OCI-LY7 (cell line): ENCODE measurements around the gene GALNT10. TPM values are rescaled to one million over a fixed set of nuclear protein-coding genes. Genes with fewer than 3 reads are reported as not detected.
"Not testable (repeated sequence)": the region's sequence is repeated elsewhere in the genome, so short reads cannot be mapped to it uniquely, and the experiment has no call there.

Source experiments
- BruUV-seq: library from RNA; stranded (reverse); fragments of 400-500 nt; replicated peaks from 2 replicates; lab custom pipeline; 2021; lab: Mats Ljungman, UMichigan
- CTCF ChIA-PET: fragments of 300-600 bp; sonication (Branson Sonifier 250); formaldehyde crosslinking; loops from one replicate; lab custom pipeline; 2022; ENCODE audit warnings: antibody characterized with exemption; ENCODE audit not compliant: unreplicated experiment; lab: Charles Lee
- POLR2A ChIA-PET: fragments of 300-600 bp; sonication (Branson Sonifier 250); formaldehyde crosslinking; loops from one replicate; lab custom pipeline; 2022; ENCODE audit warnings: antibody characterized with exemption; lab: Charles Lee
- DNase-seq: peaks from one replicate; pipeline ENCODE4 v3.0.0-alpha.2; 2015; ENCODE audit warnings: low spot score
- H2AFZ ChIP-seq: fragments of 200-600 bp; sonication (generic), shearing (Covaris generic); 2 replicates; pipeline ENCODE4 v1.6.1; 2014; ENCODE audit warnings: mild to moderate bottlenecking, antibody characterized with exemption, low read length, moderate library complexity
- H3K27ac ChIP-seq: fragments of 200-600 bp; sonication (generic); 2 replicates; pipeline ENCODE4 v1.5.1; 2014; ENCODE audit warnings: mixed run types, low read depth, mild to moderate bottlenecking, moderate library complexity, low read length, inconsistent platforms; ENCODE audit not compliant: poor library complexity, severe bottlenecking
- H3K36me3 ChIP-seq: fragments of 200-600 bp; sonication (generic); 2 replicates; pipeline ENCODE4 v1.6.1; 2014; ENCODE audit warnings: mild to moderate bottlenecking, antibody characterized with exemption, low read length, moderate library complexity, mixed read lengths; ENCODE audit not compliant: insufficient read depth
- H3K4me1 ChIP-seq: fragments of 200-600 bp; sonication (generic); 2 replicates; pipeline ENCODE4 v1.5.1; 2014; ENCODE audit warnings: mild to moderate bottlenecking, low read length; ENCODE audit not compliant: insufficient read depth, poor library complexity, severe bottlenecking
- H3K4me2 ChIP-seq: fragments of 200-600 bp; sonication (generic); 2 replicates; pipeline ENCODE4 v1.6.1; 2014; ENCODE audit warnings: mild to moderate bottlenecking, low read length
- H3K4me3 ChIP-seq: fragments of 200-600 bp; sonication (generic); 2 replicates; pipeline ENCODE4 v1.5.1; 2014; ENCODE audit warnings: mild to moderate bottlenecking, low read depth, low read length; ENCODE audit not compliant: poor library complexity, severe bottlenecking
- H3K79me2 ChIP-seq: fragments of 200-600 bp; sonication (generic); 2 replicates; pipeline ENCODE4 v1.6.1; 2016; ENCODE audit warnings: low read depth, mild to moderate bottlenecking, low read length, moderate library complexity, mixed read lengths; ENCODE audit not compliant: insufficient read depth
- H3K9me2 ChIP-seq: fragments of 200-600 bp; sonication (generic); 2 replicates; pipeline ENCODE4 v1.6.1; 2016; ENCODE audit warnings: mild to moderate bottlenecking, low read length, mixed read lengths; ENCODE audit not compliant: insufficient read depth
- H3K9me3 ChIP-seq: fragments of 200-600 bp; sonication (generic); 2 replicates; pipeline ENCODE4 v1.6.1; 2014; ENCODE audit warnings: mild to moderate bottlenecking, mixed run types, low read length, mixed read lengths
- H4K20me1 ChIP-seq: fragments of 200-600 bp; sonication (generic); 2 replicates; pipeline ENCODE4 v1.6.1; 2014; ENCODE audit warnings: mild to moderate bottlenecking, antibody characterized with exemption, low read length, moderate library complexity, mixed read lengths; ENCODE audit not compliant: insufficient read depth
- EZH2phosphoT487 ChIP-seq: fragments of 200-600 bp; sonication (generic); IDR thresholded peaks from 2 replicates; pipeline ENCODE4 v1.6.1; 2018; ENCODE audit warnings: low read depth, borderline replicate concordance, mild to moderate bottlenecking, mixed run types, antibody characterized with exemption, low read length, moderate library complexity, mixed read lengths
- intact Hi-C: fragments of 100-400 bp; cut with micrococcal nuclease; formaldehyde crosslinking; loops from one replicate; pipeline ENCODE4 v1.10.0; 2022; ENCODE audit not compliant: unreplicated experiment
- total RNA-seq, 2 experiments: library from RNA; depleted of rRNA in 1 of 2; stranded (reverse); fragments of >200 nt in 1 of 2; shearing (Covaris generic) in 1 of 2; gene quantifications; 2 replicates each; pipeline ENCODE4 v1.2.3, GENCODE V29; 2014 to 2022
- TF ChIP-seq, protein P1 (sequence below): fragments of 200-600 bp; sonication (generic); conservative IDR thresholded peaks from 2 replicates; pipeline ENCODE4 v1.5.1; 2014; ENCODE audit warnings: mild to moderate bottlenecking, antibody characterized with exemption, low read length, moderate library complexity, mixed read lengths

Gene GALNT10
- total RNA-seq, 2 experiments from 2014 or later = 7.3 to 20.6 TPM

DNA sequence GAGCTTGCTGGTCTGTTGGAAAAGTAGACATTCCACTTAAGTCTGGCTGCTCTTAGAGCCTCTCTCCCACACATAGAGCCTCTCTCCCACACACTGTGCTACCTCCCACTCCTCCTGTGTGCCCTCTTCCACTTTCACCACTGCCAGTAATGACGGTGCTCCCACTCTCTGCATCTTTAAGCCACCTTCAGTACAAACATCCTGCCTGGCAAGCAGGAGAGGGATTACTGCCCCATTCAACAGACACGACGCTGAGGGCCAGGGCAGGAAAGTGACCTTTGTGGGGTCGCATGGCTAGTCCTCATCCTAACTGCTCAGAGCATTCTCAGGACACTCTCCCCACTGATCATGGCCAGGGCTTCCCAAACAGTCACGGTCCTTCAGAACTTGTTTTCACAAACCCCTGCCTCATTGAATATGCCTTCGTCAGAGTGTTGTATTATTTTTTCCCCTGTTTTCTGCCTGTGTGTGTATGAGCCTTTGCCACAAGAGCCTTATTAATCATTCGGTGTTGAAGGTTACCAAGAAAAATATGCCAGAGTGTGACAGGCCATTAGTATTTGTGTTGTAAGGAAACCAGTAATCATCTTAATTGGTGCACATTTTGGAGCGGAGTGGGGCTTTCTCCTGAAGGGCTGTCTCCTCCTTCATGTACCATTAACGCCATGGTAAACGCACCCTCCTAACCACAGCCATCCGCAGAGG lies 168.1 kb downstream of the GALNT10 start:
- intact Hi-C loops = no loop called here
- Histone ChIP-seq H3K9me2 (no peaks in the 10 kb centered on the region), H2AFZ (no peak overlapping the region), H3K4me1 (no peaks in the 10 kb centered on the region), H3K9me3 (no peaks in the 10 kb centered on the region), H3K4me3 (no peak overlapping the region), H4K20me1 (no peaks in the 10 kb centered on the region), H3K36me3 (no peaks in the 10 kb centered on the region), H3K79me2 (no peaks in the 10 kb centered on the region), H3K27ac (no peak overlapping the region), H3K4me2 (no peak overlapping the region)
- TF ChIP-seq, protein P1, sequence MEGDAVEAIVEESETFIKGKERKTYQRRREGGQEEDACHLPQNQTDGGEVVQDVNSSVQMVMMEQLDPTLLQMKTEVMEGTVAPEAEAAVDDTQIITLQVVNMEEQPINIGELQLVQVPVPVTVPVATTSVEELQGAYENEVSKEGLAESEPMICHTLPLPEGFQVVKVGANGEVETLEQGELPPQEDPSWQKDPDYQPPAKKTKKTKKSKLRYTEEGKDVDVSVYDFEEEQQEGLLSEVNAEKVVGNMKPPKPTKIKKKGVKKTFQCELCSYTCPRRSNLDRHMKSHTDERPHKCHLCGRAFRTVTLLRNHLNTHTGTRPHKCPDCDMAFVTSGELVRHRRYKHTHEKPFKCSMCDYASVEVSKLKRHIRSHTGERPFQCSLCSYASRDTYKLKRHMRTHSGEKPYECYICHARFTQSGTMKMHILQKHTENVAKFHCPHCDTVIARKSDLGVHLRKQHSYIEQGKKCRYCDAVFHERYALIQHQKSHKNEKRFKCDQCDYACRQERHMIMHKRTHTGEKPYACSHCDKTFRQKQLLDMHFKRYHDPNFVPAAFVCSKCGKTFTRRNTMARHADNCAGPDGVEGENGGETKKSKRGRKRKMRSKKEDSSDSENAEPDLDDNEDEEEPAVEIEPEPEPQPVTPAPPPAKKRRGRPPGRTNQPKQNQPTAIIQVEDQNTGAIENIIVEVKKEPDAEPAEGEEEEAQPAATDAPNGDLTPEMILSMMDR = no peak
- TF ChIP-seq EZH2phosphoT487 = no peak
- no TSS peak for BruUV-seq
- CTCF ChIA-PET = no interaction called here
- POLR2A ChIA-PET = no interaction called here
- DNase-seq = no peak

DNA sequence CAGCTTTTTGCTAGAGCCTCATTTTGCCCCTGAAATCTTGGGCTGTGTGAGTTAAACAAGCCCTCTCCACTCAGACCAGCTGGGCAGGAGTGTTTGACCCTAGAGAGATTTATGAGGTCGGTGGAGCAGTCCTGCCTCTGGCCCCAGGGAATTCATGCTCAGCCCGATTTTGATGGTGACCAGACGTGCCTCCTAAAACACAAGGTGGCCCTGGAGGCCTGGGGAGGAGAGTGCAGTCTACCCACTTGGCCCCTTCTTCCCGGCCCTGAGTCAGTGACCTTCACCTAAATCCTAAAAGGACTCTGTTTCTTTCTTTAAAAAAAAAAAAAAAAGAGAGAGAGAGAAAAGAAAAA lies 168.7 kb downstream of the GALNT10 start:
- H4K20me1 ChIP-seq = no peaks in the 10 kb centered on the region
- POLR2A ChIA-PET = no interaction called here
- no peaks in the 10 kb centered on the region for H3K36me3 ChIP-seq
- intact Hi-C loops = no loop called here
- no TSS peak for BruUV-seq
- H3K27ac ChIP-seq = no peak overlapping the region
- no peaks in the 10 kb centered on the region for H3K9me3 ChIP-seq
- DNase-seq = no peak
- no peaks in the 10 kb centered on the region for H3K9me2 ChIP-seq
- no peak overlapping the region for H2AFZ ChIP-seq
- no peak overlapping the region for H3K4me2 ChIP-seq
- H3K79me2 ChIP-seq = no peaks in the 10 kb centered on the region
- no peaks in the 10 kb centered on the region for H3K4me1 ChIP-seq
- no peak overlapping the region for H3K4me3 ChIP-seq
- CTCF ChIA-PET = no interaction called here
- TF ChIP-seq, protein P1 = no peak
- TF ChIP-seq EZH2phosphoT487 = no peak

DNA sequence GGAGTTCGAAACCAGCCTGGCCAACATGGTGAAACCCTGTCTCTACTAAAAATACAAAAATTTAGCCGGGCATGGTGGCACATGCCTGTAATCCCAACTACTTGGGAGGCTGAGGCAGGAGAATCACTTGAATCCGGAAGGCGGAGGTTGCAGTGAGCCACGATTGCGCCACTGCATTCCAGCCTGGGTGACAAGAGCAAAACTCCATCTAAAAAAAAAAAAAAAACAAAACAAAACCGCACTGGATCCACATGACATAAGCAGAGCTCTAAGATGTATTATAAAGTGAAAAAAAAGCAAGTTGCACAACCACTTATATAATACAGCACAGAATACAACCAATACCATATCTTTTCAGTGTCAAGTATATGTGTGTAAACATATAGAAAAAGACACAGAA lies 169.7 kb downstream of the GALNT10 start:
- CTCF ChIA-PET, POLR2A ChIA-PET, BruUV-seq, DNase-seq, H3K27ac ChIP-seq, H3K9me3 ChIP-seq, H3K4me2 ChIP-seq, H3K9me2 ChIP-seq, H3K36me3 ChIP-seq, H3K4me1 ChIP-seq, H2AFZ ChIP-seq, H3K4me3 ChIP-seq, H4K20me1 ChIP-seq, H3K79me2 ChIP-seq, intact Hi-C loops: not testable (repeated sequence)
